ENCODE measurements around the gene SHISA5.

GRCh38 chr3:48437812-48438211 is 66.2 kb downstream of the SHISA5 start:
- TF ChIP-seq CTCF (IDR thresholded peaks at IDR 0.05; ENCODE audit: borderline replicate concordance, extremely low read depth, low read length, poor library complexity, severe bottlenecking) (no peak), EZH2 (IDR thresholded peaks at IDR 0.05; ENCODE audit: borderline replicate concordance, low read depth, low read length, severe bottlenecking) (no peak)
